ENCODE measurements around the gene CEP97. TPM values are rescaled to one million over a fixed set of nuclear protein-coding genes. Genes with fewer than 3 reads are reported as not detected.

Gene CEP97
- total RNA-seq, 1 donor: 21.4 TPM

GRCh38 chr3:101709126-101709525 is 15.3 kb upstream of the CEP97 start:
- TF ChIP-seq CTCF (IDR thresholded peaks at IDR 0.05; ENCODE audit: insufficient read depth, low read length): no peak
- DNase-seq (ENCODE audit: low read depth): no peak
- no peak overlapping the region for H3K4me3 ChIP-seq (ENCODE audit: low read depth, low read length)

- no peak for TF ChIP-seq CTCF (IDR thresholded peaks at IDR 0.05; ENCODE audit: insufficient read depth, low read length)
- no peak overlapping the region for H3K4me3 ChIP-seq (ENCODE audit: low read depth, low read length)
- no peak for DNase-seq (ENCODE audit: low read depth)
These were observed 6.0 kb upstream of the CEP97 start for GRCh38 chr3:101718455-101718854.

DNA sequence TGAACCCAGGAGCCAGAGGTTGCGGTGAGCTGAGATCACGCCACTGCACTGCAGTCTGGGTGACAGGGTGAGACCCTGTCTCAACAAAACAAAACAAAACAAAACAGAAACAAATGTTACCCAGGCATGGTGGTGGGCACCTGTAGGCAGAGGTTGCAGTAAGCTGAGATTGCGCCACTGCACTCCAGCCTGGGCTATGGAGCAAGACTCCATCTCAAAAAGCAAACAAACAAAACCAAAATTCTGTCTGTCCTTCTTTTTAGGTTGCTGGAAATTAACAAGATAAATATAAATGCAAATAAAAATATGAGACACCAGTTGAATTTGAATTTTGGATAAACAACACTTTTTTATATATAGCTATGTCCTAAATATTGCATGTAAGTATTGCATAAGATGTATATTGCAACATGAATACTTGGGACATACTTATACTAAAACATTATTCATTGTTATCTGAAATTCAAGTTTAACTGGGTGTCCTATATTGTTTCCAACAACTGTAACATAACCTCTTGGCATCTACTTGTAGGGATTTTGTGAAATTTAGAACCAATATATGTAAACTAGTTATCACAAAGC is 4.7 kb upstream of the CEP97 start:
- DNase-seq (ENCODE audit: low read depth): no peak
- TF ChIP-seq CTCF (IDR thresholded peaks at IDR 0.05; ENCODE audit: insufficient read depth, low read length): no peak
- no peak overlapping the region for H3K4me3 ChIP-seq (ENCODE audit: low read depth, low read length)

- DNase-seq (ENCODE audit: low read depth): peak; percentile 44
- TF ChIP-seq CTCF (IDR thresholded peaks at IDR 0.05; ENCODE audit: insufficient read depth, low read length): no peak
- H3K4me3 ChIP-seq (ENCODE audit: low read depth, low read length): no peak overlapping the region
These were observed 3.3 kb upstream of the CEP97 start for GRCh38 chr3:101720851-101721840.

DNA sequence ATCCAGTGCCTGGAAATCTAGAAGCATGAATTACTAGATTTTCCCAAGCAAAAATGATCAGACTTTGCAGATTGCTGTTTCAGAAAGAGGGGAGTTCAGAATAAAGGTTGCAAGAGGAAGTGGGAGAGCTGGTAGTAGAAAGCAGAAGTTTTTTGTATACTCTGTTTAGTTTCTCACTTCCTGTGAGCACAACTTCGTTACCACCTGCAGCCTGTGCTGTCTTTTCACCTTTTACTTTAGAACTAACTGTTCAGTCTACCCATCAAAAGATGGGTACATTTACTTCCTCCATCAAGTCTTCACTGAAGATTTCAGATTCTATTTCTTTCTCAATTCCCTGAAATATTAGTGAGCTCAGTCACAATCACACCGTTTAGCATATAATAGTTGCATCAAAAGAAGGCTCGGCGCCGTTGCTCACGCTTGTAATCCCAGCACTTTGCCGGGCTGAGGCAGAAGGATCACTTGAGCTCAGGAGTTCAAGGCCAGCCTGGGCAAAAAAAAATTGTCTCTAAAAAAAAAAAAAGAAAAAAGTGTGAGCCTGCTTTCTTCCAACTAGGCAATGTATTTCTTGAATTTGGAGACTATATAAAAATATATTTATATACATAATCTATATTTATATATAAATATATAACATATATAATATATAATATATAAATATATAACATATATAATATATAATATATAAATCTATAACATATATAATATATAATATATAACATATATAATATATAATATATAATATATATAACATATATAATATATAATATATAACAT is 1.8 kb upstream of the CEP97 start:
- no peak overlapping the region for H3K4me3 ChIP-seq (ENCODE audit: low read depth, low read length)
- no peak for TF ChIP-seq CTCF (IDR thresholded peaks at IDR 0.05; ENCODE audit: insufficient read depth, low read length)
- DNase-seq (ENCODE audit: low read depth): no peak

- no peak for DNase-seq (ENCODE audit: low read depth)
- no peak for TF ChIP-seq CTCF (IDR thresholded peaks at IDR 0.05; ENCODE audit: insufficient read depth, low read length)
- H3K4me3 ChIP-seq (ENCODE audit: low read depth, low read length): peak overlapping the region; percentile 94
These were observed 928 bp downstream of the CEP97 start for GRCh38 chr3:101725194-101725889.
